ENCODE measurements around the gene RCCD1. TPM values are rescaled to one million over a fixed set of nuclear protein-coding genes. Genes with fewer than 3 reads are reported as not detected.

RCCD1 gene
- total and polyA plus RNA-seq, 9 of the 15 experiments (the other 6 are each of a cell fraction or from before 2014, with no cell fraction given): 11.1 to 51.4 (median 24.7) TPM

- TF ChIP-seq HEY1 (CRISPR knock-in tag; IDR thresholded peaks at IDR 0.05; ENCODE audit: borderline replicate concordance) (no peak), ZNF766 (CRISPR knock-in tag; conservative IDR thresholded peaks at IDR 0.05) (peak; percentile 94), RUNX1 (IDR thresholded peaks at IDR 0.05; ENCODE audit: low read depth) (no peak; the same call in 1 of the 2 replicates), EP400 (IDR thresholded peaks at IDR 0.05) (0 out of 2 replicates have a peak, but pooled peaks have one; percentile 1), RBM39 (optimal IDR thresholded peaks at IDR 0.05; ENCODE audit: low read depth, low read length) (no peak), XRCC5 (IDR thresholded peaks at IDR 0.05; ENCODE audit: low read depth, low read length) (peak; percentile 73; the same call in 1 of the 2 replicates), GABPB2 (CRISPR knock-in tag; conservative IDR thresholded peaks at IDR 0.05) (no peak), MITF (IDR thresholded peaks at IDR 0.05) (no peak)
Measured at GRCh38 chr15:90934256-90934948, 20.3 kb upstream of the RCCD1 start (continued).

All from K562 (cell line).